IPS DF 4.7 (cell line): ENCODE data around the gene CES2.

Experiments
- DNase-seq: peaks from one replicate; pipeline ENCODE4 v3.0.0-alpha.2; 2013; ENCODE audit warnings: low spot score; ENCODE audit errors: extremely low read depth

Gene CES2

DNA sequence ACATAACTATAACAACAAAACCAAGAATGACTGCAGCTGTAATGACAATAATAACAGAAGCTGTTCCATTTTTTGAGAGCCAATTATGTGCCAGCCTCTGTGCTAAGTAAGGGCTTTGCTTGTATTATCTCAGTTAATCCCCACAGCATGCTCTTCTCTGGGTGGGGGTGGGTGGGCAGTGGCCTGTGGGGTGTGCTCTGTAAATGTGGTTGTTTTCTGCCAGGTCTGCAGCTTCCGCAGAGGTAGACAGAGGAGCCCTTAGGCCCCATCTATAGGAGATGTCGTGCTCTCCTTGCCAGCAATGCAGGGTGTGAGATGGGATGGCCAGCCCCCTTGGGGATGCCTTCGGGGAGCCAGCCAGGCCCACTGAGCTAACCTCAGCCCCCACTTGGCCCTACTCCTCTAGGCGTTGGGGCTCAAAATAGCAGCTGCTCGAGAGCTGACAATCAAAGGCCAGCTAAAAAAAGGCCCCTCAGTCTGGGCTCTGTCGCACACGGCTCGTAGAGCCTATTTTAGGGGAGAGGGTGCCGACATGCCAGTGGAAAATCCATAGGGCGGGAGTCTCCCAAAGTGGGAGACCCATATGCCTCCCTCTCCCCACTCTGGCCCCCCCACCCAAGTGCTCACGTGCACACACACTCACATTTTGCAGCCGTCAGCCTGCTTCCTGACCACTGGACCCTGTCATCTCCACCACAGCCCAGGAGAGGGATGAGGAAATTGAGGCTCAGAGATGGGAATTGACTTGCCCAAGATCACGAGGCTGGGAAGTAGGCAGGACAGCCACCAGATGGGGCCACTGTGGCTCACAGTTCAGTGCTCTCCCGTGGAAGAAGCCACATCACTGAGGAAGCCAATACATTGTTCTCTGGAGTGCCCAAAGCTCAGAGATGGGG, 32.4 kb upstream of the CES2 start:
- DNase-seq, result no peak

GRCh38 chr16:66903544-66904427, 31.5 kb upstream of the CES2 start:
- DNase-seq, result no peak

DNA sequence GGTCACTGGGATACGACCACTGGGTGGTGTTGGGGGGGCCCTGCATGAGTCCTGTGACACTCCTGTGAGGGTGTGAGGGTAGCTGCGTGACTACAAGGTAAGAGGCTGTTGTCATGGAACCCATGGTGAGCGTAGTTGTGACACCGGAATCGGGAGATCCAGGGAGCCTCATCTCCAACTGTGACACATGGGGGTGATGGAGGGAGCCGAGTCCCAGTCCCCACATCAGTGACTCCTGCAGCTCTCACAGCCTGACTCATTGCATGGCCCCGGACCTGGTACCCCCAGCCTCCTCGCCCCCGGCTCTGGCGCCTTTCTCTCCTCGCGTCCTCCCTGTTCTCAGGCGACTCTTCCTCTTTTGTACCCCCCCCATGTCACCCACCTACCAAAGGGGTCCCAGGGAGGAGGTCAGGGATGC, 30.9 kb upstream of the CES2 start:
- DNase-seq, result no peak

DNA sequence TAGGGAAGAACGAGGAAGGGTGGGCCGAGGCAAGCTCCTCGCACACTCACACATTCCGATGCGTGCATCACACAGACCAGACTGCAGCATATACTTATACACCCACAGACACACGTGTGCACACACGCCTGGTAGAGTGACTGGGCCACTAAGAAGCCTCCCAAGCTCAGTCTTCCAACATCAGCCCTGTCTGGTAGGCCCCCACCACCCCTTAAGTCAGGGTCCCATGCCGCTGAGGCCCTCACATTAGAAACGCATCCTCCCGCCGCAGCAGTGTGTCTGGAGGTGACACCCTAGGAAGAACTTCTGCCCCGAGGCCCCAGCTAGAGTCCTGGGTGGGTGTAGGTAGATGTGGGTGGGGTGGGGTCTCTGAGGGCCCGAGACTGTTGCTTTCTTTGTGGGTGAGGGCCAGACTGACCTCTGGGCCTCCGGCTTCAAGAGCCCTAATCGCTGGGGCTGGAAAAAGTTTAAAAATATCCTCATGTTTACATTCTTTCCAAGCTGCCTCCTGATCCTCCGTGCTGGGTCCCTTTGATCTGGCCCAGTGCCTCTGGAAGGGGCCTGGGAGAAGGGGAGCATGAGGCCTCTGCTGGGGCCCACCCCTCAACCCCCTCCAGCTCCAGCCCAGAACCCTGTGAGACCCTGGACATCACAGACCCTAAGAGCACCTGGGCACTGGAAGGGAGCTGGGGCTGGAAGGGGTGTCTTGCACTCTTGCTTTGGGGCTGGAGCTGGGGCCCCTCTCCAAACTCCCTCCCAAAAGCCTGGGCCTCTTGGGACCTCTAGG, 30.3 kb upstream of the CES2 start:
- DNase-seq, result no peak

GRCh38 chr16:66905633-66906539, 29.4 kb upstream of the CES2 start:
- DNase-seq, result no peak

- no peak for DNase-seq
These were observed 28.1 kb upstream of the CES2 start for GRCh38 chr16:66906916-66907836.

DNA sequence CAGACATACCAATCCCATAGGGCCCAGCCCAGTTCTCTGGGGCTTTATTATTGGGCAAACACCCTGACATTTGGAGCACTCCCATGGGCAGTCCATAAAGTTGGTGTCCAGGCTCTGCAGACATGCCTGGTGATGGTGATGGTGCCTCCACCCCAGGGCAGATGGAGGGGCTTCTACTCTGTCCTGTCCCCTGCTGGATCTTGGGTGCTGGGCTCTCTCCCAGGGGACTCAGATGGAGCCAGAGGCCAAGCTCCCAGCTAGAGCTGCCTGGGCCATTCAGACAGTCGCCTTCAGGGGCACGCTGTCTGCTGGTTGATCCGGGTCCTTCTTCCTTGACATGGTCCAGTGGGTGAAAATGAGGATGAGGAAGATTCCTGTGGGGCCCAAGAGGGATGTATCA, 27.2 kb upstream of the CES2 start:
- DNase-seq, result no peak

GRCh38 chr16:66908762-66909559, 26.4 kb upstream of the CES2 start:
- DNase-seq, result no peak

- DNase-seq, result no peak
These were observed 25.0 kb upstream of the CES2 start for GRCh38 chr16:66910175-66910940.

DNA sequence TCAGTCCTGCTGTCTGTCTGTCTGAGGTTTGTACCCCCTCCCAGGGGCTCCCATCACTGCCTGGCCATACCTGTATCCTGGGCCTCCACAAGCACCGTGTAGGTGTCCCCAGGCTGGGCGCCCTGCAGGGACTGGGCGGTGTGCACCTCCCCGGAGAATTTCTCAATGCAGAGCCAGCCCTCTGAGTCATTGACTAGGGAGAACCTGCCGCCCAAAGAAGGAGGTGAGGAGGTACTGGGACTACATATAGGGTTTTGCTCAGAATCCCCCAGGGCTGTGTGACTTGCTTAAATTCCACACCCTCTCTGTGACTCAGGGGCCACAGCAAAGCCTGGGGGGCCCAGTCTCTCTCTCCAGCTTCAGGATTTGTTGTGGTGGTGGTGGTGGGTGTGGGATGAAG, 24.2 kb upstream of the CES2 start:
- DNase-seq, result no peak

GRCh38 chr16:66911801-66912200, 23.5 kb upstream of the CES2 start:
- DNase-seq, result no peak

GRCh38 chr16:66913081-66913480, 22.2 kb upstream of the CES2 start:
- DNase-seq, result no peak

GRCh38 chr16:66913711-66914110, 21.6 kb upstream of the CES2 start:
- DNase-seq, result no peak

DNA sequence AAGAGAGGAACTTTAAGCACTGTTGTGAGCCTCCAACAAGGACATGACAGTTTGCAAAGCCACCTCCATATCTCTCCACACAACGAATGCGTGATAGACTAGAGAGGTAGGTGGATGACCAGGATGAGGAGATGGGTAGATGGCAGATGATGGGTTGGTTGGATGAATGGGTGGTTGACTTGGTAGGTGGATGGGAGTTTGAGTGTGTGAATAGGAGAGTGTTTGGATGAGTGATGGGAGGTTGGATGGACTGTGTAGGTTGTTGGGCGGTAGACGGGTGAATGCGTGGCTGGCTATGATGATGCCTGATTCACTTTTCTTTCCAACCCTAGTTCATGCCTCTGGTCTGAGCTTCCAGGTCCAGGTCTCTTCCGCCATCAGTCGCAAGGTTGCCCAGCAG, 20.8 kb upstream of the CES2 start:
- DNase-seq, result no peak

- no peak for DNase-seq
These were observed 20.3 kb upstream of the CES2 start for GRCh38 chr16:66915041-66915440.

DNA sequence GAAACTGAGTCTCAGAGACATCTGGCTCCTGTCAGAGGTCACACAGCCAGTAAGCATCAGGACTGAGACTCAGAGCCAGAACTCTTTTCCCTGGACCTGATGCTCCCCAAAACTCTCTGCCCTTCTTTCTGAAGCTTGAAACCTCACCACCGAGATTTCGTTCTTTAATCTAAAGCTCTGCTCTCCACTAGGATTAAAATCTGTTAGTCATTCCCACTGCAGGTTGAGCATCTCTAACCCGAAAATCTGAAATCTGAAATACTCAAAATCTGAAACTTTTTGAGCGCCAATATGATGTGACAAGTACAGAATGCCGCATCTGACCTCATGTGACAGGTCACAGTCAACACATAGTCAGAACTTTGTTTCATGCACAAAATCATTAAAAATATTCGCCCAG, 18.8 kb upstream of the CES2 start:
- DNase-seq, result no peak

DNA sequence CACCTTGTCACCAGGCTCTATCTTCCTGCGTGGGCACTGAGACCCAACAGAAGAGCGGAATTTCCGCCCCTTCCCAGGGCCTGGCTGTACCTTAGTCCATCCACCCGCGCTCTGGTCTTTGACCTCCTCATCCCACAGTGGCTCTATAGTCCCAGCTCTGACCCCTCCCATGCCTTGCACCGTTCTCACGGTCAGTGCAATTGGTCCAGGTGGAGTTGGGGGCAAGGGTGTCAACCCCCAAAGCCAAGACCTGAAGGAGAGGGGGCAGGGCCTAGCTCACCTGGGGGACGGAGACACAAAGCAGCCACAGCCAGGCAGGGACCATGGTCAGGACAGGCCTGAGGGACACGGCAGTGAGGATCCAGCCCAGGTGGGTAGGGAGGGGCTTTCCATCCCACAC, 17.6 kb upstream of the CES2 start:
- no peak for DNase-seq

- no peak for DNase-seq
These were observed 17.0 kb upstream of the CES2 start for GRCh38 chr16:66918355-66918754.
